Measurements from ENCODE around the gene SAPCD1.

SAPCD1 gene

DNA sequence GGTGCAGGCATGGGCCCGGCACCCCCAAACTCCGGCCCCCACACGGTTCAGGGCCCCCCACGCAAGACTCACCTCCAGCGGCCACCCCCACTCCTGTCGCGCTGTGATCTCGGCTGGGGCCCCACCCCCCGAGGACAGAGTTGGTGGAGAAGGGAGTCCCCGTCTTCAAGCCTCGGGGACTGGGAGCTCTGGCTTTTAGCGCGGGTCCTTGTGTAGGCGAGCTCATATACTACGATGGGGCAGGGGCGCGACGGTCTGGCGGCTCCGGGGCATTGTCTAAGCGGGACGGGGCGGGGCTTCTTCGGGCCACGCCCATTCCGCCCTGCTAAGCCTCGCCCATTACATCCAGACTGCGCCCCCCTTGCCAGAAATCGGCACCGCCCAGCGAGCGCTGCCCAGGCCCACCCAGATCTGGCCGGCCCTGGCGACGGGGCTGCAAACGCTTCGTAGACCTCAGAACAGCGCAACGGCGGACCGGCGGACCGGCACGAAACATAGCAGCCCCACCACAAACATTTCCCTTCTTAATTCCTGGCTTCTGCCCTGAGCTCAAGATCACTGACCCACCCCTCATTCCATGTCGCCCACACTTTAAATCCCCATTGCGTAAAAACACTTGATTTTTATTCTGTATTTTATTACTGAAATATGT lies 32.4 kb upstream of the SAPCD1 start:
- DNase-seq: peak; percentile 53

- DNase-seq: no peak
These were observed 31.8 kb upstream of the SAPCD1 start for GRCh38 chr6:31730631-31731086.

DNA sequence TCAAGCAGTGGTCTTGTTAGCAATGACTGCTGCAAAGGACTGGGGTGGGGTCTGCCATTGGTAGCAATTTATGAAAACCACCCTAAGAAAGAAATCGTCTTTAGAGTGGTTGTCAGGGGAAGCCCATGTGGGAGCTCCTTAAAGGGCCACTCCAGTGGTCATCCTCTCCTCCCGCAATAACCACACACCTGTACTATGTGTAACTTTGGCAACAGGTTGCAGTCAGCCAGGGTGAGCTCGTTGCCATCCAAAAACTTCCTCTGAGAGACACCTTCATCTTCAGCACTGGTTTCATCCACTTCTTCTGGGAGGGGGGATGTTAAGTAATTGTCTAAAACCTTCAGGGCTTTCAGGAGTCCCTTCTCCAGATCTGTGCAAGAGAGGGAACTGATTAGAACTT lies 30.4 kb upstream of the SAPCD1 start:
- DNase-seq: no peak

DNA sequence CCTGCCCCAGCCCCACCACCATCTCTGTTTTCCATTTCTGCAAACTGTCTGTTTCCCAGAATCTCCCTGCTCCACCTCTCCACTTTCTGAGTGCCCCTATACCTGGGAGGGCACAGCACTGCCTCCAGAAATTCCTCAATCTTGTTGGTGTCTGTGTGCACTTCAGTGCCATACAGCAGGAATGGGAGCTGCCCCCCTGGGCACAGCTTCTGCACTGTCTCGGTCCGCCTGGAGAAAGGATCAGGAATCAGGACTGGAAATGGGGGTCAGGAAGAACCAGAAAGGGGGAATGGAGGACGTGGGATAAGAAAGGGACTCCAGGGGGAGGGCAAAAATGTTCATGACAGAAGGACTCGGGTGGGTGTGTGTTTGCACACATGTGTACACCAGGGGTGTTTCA lies 28.7 kb upstream of the SAPCD1 start:
- no peak for DNase-seq

DNA sequence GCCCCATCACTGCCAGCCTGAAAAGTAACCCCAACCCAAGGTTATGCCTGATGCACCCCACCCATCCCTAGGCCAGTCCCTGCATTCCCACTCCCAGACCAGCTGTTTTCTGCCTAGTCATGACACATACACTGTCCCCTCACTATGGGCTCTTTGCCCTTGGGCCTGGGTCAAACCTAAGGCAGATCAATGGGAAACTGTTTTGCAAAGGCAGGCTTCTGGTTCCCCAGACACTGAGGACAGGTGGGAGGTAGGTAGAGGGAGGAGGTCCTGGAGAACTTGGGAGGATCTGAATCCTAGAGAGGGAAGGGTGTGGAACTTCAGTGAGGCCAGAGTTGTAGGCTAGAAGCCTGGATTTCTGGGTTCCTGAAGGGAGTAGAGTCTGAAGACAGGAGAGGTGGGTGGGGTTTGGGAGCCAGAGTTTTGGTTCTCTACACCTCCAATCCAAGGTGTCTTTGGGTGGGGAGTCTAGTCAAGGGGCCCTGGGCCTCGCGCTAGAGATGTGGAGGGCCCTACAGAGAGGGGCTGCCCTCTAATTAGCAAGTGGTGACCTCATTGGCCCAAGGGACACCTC lies 28.1 kb upstream of the SAPCD1 start:
- DNase-seq: no peak

GRCh38 chr6:31734821-31735406 lies 27.5 kb upstream of the SAPCD1 start:
- peak; percentile 34 for DNase-seq

GRCh38 chr6:31736021-31736767 lies 26.3 kb upstream of the SAPCD1 start, which contains the start of gene CLIC1:
TSS of gene CLIC1 (minus strand) at chr6:31736530. CDS start at chr6:31736300, 230 bp downstream.
- peak; percentile 73 for DNase-seq

GRCh38 chr6:31736768-31737314 lies 25.6 kb upstream of the SAPCD1 start:
- no peak for DNase-seq

- no peak for DNase-seq
These were observed 25.0 kb upstream of the SAPCD1 start for GRCh38 chr6:31737315-31737990.

- DNase-seq: peak; percentile 52
These were observed 24.2 kb upstream of the SAPCD1 start for GRCh38 chr6:31737991-31738979.

GRCh38 chr6:31739639-31740396 lies 22.6 kb upstream of the SAPCD1 start, which contains the start of gene MSH5:
TSS of gene MSH5 (plus strand) at chr6:31740005. CDS start at chr6:31740467, 462 bp downstream.
- DNase-seq: peak; percentile 90

- no peak for DNase-seq
These were observed 21.8 kb upstream of the SAPCD1 start for GRCh38 chr6:31740397-31741223.

GRCh38 chr6:31741815-31742214 lies 20.6 kb upstream of the SAPCD1 start:
- DNase-seq: no peak

GRCh38 chr6:31742894-31743293 lies 19.6 kb upstream of the SAPCD1 start:
- DNase-seq: no peak

GRCh38 chr6:31744422-31744821 lies 18.0 kb upstream of the SAPCD1 start:
- DNase-seq: no peak

- DNase-seq: no peak
These were observed 13.0 kb upstream of the SAPCD1 start for GRCh38 chr6:31749301-31750036.

- DNase-seq: no peak
These were observed 11.9 kb upstream of the SAPCD1 start for GRCh38 chr6:31750411-31751022.

DNA sequence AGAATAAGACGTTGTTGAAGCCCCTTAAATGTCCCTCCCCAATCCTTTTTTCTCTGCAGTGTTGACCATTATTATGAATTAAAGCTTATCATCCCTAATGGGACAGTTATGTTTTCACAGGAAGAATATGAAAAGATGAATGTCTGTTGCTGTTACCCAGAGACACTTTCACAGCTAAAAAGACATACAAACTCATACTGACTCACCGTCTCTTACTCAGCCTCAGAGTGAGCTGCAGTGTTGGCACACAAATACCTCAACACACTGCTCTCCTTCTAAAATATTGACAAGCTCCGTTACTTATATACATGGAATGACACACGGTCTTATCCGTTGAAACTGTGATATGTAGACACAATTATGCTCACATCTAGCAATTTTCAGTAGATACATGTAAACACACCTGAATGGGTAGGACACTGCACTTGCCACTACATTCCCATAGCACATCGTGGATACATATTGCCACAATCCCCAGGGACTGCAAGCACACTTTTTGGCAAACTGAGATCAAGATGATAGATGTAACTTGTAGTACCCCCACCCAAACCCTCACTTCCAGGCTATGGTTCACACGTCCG lies 9.6 kb upstream of the SAPCD1 start:
- no peak for DNase-seq

Data from activated T-cell treated with anti-CD3 and anti-CD28 coated beads for 4 hours (primary cell).